ENCODE results near the gene TWIST2.

The TWIST2 gene

DNA sequence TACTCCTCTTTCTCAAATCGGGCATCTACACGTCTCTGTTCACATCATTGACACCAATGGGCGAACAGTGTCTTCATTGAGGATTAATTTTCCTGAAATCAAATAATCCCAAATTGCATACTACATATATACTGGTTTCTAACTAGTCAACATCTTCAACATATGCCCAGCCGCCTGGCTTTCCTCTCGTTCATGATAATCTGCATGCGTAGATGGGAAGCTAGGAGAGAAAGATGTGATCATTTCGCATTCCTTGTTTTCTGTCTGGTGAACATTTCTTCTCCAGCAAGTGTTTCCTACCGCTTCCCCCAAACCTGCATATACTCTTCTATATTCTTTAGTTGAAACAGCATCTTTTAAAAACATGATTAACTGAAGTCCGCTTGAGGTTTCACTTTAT, 7.4 kb downstream of the TWIST2 start:
- H4K20me1 ChIP-seq (ENCODE audit: insufficient read depth, low read length, poor library complexity, severe bottlenecking) = no peaks in the 10 kb centered on the region
- H3K27me3 ChIP-seq (ENCODE audit: insufficient read depth, low read length, poor library complexity, severe bottlenecking) = no peaks in the 10 kb centered on the region
- H3K79me2 ChIP-seq (ENCODE audit: insufficient read depth, low read length) = no peaks in the 10 kb centered on the region
- H3K9me3 ChIP-seq (ENCODE audit: insufficient read depth, low read depth, low read length) = no peaks in the 10 kb centered on the region
- TF ChIP-seq, protein P1, sequence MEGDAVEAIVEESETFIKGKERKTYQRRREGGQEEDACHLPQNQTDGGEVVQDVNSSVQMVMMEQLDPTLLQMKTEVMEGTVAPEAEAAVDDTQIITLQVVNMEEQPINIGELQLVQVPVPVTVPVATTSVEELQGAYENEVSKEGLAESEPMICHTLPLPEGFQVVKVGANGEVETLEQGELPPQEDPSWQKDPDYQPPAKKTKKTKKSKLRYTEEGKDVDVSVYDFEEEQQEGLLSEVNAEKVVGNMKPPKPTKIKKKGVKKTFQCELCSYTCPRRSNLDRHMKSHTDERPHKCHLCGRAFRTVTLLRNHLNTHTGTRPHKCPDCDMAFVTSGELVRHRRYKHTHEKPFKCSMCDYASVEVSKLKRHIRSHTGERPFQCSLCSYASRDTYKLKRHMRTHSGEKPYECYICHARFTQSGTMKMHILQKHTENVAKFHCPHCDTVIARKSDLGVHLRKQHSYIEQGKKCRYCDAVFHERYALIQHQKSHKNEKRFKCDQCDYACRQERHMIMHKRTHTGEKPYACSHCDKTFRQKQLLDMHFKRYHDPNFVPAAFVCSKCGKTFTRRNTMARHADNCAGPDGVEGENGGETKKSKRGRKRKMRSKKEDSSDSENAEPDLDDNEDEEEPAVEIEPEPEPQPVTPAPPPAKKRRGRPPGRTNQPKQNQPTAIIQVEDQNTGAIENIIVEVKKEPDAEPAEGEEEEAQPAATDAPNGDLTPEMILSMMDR (conservative IDR thresholded peaks at IDR 0.05; ENCODE audit: low read length) = no peak
- TF ChIP-seq EZH2phosphoT487 (IDR thresholded peaks at IDR 0.05; ENCODE audit: borderline replicate concordance) = no peak
- no peak overlapping the region for H3K4me3 ChIP-seq (ENCODE audit: low read length, poor library complexity, severe bottlenecking)
- H3K9ac ChIP-seq (ENCODE audit: low read depth, low read length, poor library complexity, severe bottlenecking) = no peak overlapping the region
- no peak overlapping the region for H2AFZ ChIP-seq (ENCODE audit: low read length)
- no peaks in the 10 kb centered on the region for H3K9me2 ChIP-seq (replicated peaks; ENCODE audit: low read depth, low read length)
- H3K36me3 ChIP-seq (ENCODE audit: insufficient read depth, low read length) = no peaks in the 10 kb centered on the region
- H3F3A ChIP-seq (ENCODE audit: low read depth) = no peaks in the 10 kb centered on the region
- H3K4me1 ChIP-seq (ENCODE audit: insufficient read depth, low read length, poor library complexity, severe bottlenecking) = no peaks in the 10 kb centered on the region
- H3K4me2 ChIP-seq (ENCODE audit: low read depth, low read length, poor library complexity, severe bottlenecking) = no peak overlapping the region

- no peak overlapping the region for H2AFZ ChIP-seq (ENCODE audit: low read length)
- no peaks in the 10 kb centered on the region for H3K9me2 ChIP-seq (replicated peaks; ENCODE audit: low read depth, low read length)
- no peaks in the 10 kb centered on the region for H4K20me1 ChIP-seq (ENCODE audit: insufficient read depth, low read length, poor library complexity, severe bottlenecking)
- no peaks in the 10 kb centered on the region for H3K36me3 ChIP-seq (ENCODE audit: insufficient read depth, low read length)
- TF ChIP-seq, protein P1 (conservative IDR thresholded peaks at IDR 0.05; ENCODE audit: low read length) = no peak
- TF ChIP-seq EZH2phosphoT487 (IDR thresholded peaks at IDR 0.05; ENCODE audit: borderline replicate concordance) = no peak
- H3F3A ChIP-seq (ENCODE audit: low read depth) = no peaks in the 10 kb centered on the region
- no peaks in the 10 kb centered on the region for H3K9me3 ChIP-seq (ENCODE audit: insufficient read depth, low read depth, low read length)
- H3K79me2 ChIP-seq (ENCODE audit: insufficient read depth, low read length) = no peaks in the 10 kb centered on the region
- no peak overlapping the region for H3K4me3 ChIP-seq (ENCODE audit: low read length, poor library complexity, severe bottlenecking)
- H3K4me1 ChIP-seq (ENCODE audit: insufficient read depth, low read length, poor library complexity, severe bottlenecking) = no peaks in the 10 kb centered on the region
- H3K4me2 ChIP-seq (ENCODE audit: low read depth, low read length, poor library complexity, severe bottlenecking) = no peak overlapping the region
- H3K9ac ChIP-seq (ENCODE audit: low read depth, low read length, poor library complexity, severe bottlenecking) = no peak overlapping the region
- no peaks in the 10 kb centered on the region for H3K27me3 ChIP-seq (ENCODE audit: insufficient read depth, low read length, poor library complexity, severe bottlenecking)
Observed at GRCh38 chr2:238855891-238856580, 8.2 kb downstream of the TWIST2 start.

DNA sequence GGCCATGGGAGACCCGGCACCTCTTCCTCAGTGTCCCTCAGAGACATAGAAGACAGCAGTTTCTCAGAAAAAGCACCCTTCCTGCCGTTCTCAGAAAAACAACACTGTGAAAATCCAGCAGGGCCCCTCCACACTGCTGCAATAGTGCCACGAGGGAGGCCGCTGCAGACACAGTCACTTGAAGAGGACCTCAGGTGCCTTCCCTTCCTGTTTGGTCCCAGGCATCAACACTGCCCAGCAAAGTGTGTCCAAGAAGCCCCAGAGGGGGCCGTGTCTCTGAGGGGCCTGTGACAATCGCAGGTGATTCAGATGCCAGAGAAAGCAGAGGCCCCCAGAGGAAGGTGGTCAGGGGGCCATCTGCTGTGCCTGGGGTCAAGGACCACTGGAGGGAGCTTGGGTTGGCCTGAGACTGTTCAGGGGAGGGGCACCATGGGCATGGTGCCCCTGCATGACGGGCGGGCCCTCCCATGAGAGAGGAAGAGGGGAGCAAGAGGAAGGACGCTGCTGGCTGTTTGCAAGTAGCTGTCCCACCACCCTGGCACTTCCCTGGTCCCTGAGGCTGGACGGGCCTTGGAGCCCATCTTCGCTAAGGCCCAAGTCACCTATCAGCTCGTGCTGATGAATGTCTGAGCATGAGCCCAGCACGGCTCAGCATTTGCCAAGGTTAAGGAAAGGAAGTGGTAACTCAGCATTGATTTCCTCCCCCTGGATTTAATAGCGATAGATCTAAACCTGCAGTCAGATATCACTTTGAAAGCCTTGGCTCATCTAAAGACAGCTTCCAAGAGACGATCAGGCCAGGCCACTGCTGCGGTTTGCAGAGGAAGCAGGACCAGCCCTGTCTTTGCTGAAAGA, 9.1 kb downstream of the TWIST2 start:
- H3K4me1 ChIP-seq (ENCODE audit: insufficient read depth, low read length, poor library complexity, severe bottlenecking) = no peaks in the 10 kb centered on the region
- H3K27me3 ChIP-seq (ENCODE audit: insufficient read depth, low read length, poor library complexity, severe bottlenecking) = no peaks in the 10 kb centered on the region
- no peaks in the 10 kb centered on the region for H3K9me3 ChIP-seq (ENCODE audit: insufficient read depth, low read depth, low read length)
- no peaks in the 10 kb centered on the region for H3F3A ChIP-seq (ENCODE audit: low read depth)
- H3K9ac ChIP-seq (ENCODE audit: low read depth, low read length, poor library complexity, severe bottlenecking) = no peak overlapping the region
- H3K4me3 ChIP-seq (ENCODE audit: low read length, poor library complexity, severe bottlenecking) = no peak overlapping the region
- no peaks in the 10 kb centered on the region for H3K9me2 ChIP-seq (replicated peaks; ENCODE audit: low read depth, low read length)
- H3K4me2 ChIP-seq (ENCODE audit: low read depth, low read length, poor library complexity, severe bottlenecking) = no peak overlapping the region
- no peaks in the 10 kb centered on the region for H3K79me2 ChIP-seq (ENCODE audit: insufficient read depth, low read length)
- H4K20me1 ChIP-seq (ENCODE audit: insufficient read depth, low read length, poor library complexity, severe bottlenecking) = no peaks in the 10 kb centered on the region
- no peaks in the 10 kb centered on the region for H3K36me3 ChIP-seq (ENCODE audit: insufficient read depth, low read length)
- no peak overlapping the region for H2AFZ ChIP-seq (ENCODE audit: low read length)
- TF ChIP-seq, protein P1 (conservative IDR thresholded peaks at IDR 0.05; ENCODE audit: low read length) = no peak
- no peak for TF ChIP-seq EZH2phosphoT487 (IDR thresholded peaks at IDR 0.05; ENCODE audit: borderline replicate concordance)

Data from Loucy (cell line).